Tibial artery (tissue), 4 donors: ENCODE data around the gene RASGRP3.

Source experiments
- DNase-seq, 2 donors: peaks; one replicate each; pipeline ENCODE4 v3.0.0-alpha.2; 2019
- H3K27ac ChIP-seq, 2 donors: fragments of 200-600 bp; sonication (generic) in 1 of 2; 1 replicate in 1 of 2; 2 replicates in 1 of 2; pipeline ENCODE4 v1.5.1; 2018 to 2019; ENCODE audit warnings: mild to moderate bottlenecking in 1 of 2
- H3K27me3 ChIP-seq, 2 donors: fragments of 200-600 bp; sonication (generic) in 1 of 2; one replicate each; pipeline versions ENCODE4 v1.5.1 to v1.6.0; 2016 to 2019
- H3K36me3 ChIP-seq, 3 donors: fragments of 200-600 bp; sonication (generic) in 2 of 3; one replicate each; pipeline ENCODE4 v1.5.1; 2016 to 2019; ENCODE audit warnings: mild to moderate bottlenecking in 2 of 3
- H3K4me1 ChIP-seq, 4 donors: fragments of 200-600 bp; sonication (generic) in 2 of 4; 1 replicate in 3 of 4; 2 replicates in 1 of 4; pipeline ENCODE4 v1.5.1; 2016 to 2019
- H3K4me3 ChIP-seq, 2 donors: fragments of 200-600 bp; sonication (generic) in 1 of 2; 1 replicate in 1 of 2; 2 replicates in 1 of 2; pipeline ENCODE4 v1.5.1; 2018 to 2019; ENCODE audit warnings: mild to moderate bottlenecking in 2 of 2
- H3K9me3 ChIP-seq, 3 donors: fragments of 200-600 bp; sonication (generic) in 1 of 3; one replicate each; pipeline ENCODE4 v1.5.1; 2016 to 2019
- CTCF ChIP-seq, 2 experiments: fragments of 200-600 bp in 1 of 2; fragments of 450-650 bp in 1 of 2; IDR thresholded peaks; one replicate each; pipeline ENCODE4 v1.5.1; 2017 to 2019; ENCODE audit warnings: antibody characterized with exemption in 2 of 2, mild to moderate bottlenecking in 1 of 2, moderate library complexity in 1 of 2
- intact Hi-C: fragments of 100-400 bp; cut with DNase I; formaldehyde crosslinking; loops from one replicate; pipeline ENCODE4 v1.15.0; 2023; ENCODE audit warnings: low total_unique reads

RASGRP3 gene

GRCh38 chr2:33541243-33541642 lies 64.8 kb downstream of the RASGRP3 start:
- Histone ChIP-seq H3K4me3 (no peak overlapping the region), H3K27me3 (no peaks in the 10 kb centered on the region), H3K36me3 (no peaks in the 10 kb centered on the region), H3K27ac (peak overlapping the region in 1 of 2 donors; percentile 29), H3K9me3 (peaks cover 0 to 7% (median 0%) of the 10 kb centered on the region in 3 donors), H3K4me1 (peaks cover 0 to 16% (median 3%) of the 10 kb centered on the region in 4 donors)
- intact Hi-C loops = no loop called here
- no peak for DNase-seq
- no peak for TF ChIP-seq CTCF (IDR thresholded peaks at IDR 0.05)

GRCh38 chr2:33550206-33550605 lies 73.8 kb downstream of the RASGRP3 start:
- TF ChIP-seq CTCF (IDR thresholded peaks at IDR 0.05) = no peak
- H3K27me3 ChIP-seq = no peaks in the 10 kb centered on the region
- H3K9me3 ChIP-seq = no peaks in the 10 kb centered on the region
- H3K36me3 ChIP-seq = no peaks in the 10 kb centered on the region
- intact Hi-C loops = no loop called here
- H3K27ac ChIP-seq = no peak overlapping the region
- H3K4me1 ChIP-seq = peaks cover 0 to 3% (median 1%) of the 10 kb centered on the region in 4 donors
- no peak overlapping the region for H3K4me3 ChIP-seq
- DNase-seq = no peak

- no peak overlapping the region for H3K27ac ChIP-seq
- no peaks in the 10 kb centered on the region for H3K9me3 ChIP-seq
- H3K4me1 ChIP-seq = peaks cover 0 to 10% (median 3%) of the 10 kb centered on the region in 4 donors
- H3K4me3 ChIP-seq = no peak overlapping the region
- peak in 1 of 2 donors; percentile 32 for DNase-seq
- no peak for TF ChIP-seq CTCF (IDR thresholded peaks at IDR 0.05)
- no peaks in the 10 kb centered on the region for H3K36me3 ChIP-seq
- H3K27me3 ChIP-seq = no peaks in the 10 kb centered on the region
- intact Hi-C loops = no loop called here
Measured at GRCh38 chr2:33552758-33553461, 76.5 kb downstream of the RASGRP3 start.

GRCh38 chr2:33555681-33556080 lies 79.2 kb downstream of the RASGRP3 start:
- Histone ChIP-seq H3K36me3 (no peaks in the 10 kb centered on the region), H3K4me1 (peaks cover 0 to 10% (median 3%) of the 10 kb centered on the region in 4 donors), H3K4me3 (no peak overlapping the region), H3K27ac (peak overlapping the region in 1 of 2 donors; percentile 21), H3K9me3 (no peaks in the 10 kb centered on the region), H3K27me3 (no peaks in the 10 kb centered on the region)
- no peak for DNase-seq
- intact Hi-C loops = no loop called here
- TF ChIP-seq CTCF (IDR thresholded peaks at IDR 0.05) = no peak

GRCh38 chr2:33559328-33559727 lies 82.9 kb downstream of the RASGRP3 start:
- Histone ChIP-seq H3K36me3 (peaks cover 0 to 6% (median 0%) of the 10 kb centered on the region in 3 donors), H3K4me3 (no peak overlapping the region), H3K4me1 (peaks cover 0 to 10% (median 3%) of the 10 kb centered on the region in 4 donors), H3K9me3 (no peaks in the 10 kb centered on the region), H3K27me3 (no peaks in the 10 kb centered on the region), H3K27ac (no peak overlapping the region)
- no peak for DNase-seq
- intact Hi-C loops = no loop called here
- no peak for TF ChIP-seq CTCF (IDR thresholded peaks at IDR 0.05)
